PC-9 (cell line): ENCODE measurements around the gene CMBL. TPM values are rescaled to one million over a fixed set of nuclear protein-coding genes. Genes with fewer than 3 reads are reported as not detected.
A peak's percentile ranks its signal among the peaks of the same experiment; 100 is the strongest.

Experiments used
- BruUV-seq: library from RNA; stranded (reverse); fragments of 400-500 nt; replicated peaks from 2 replicates; lab custom pipeline; 2021; lab: Mats Ljungman, UMichigan
- CTCF ChIA-PET: fragments of 300-600 bp; sonication (Branson Sonifier 250); formaldehyde crosslinking; loops from one replicate; lab custom pipeline; 2022; ENCODE audit warnings: antibody characterized with exemption; lab: Charles Lee
- POLR2A ChIA-PET: fragments of 300-600 bp; sonication (Branson Sonifier 250); formaldehyde crosslinking; loops from one replicate; lab custom pipeline; 2022; ENCODE audit warnings: antibody characterized with exemption; ENCODE audit not compliant: unreplicated experiment; lab: Charles Lee
- DNase-seq, 2 experiments: peaks; one replicate each; pipeline versions ENCODE4 v3.0.0 to v3.0.0-alpha.2; 2015 to 2022; ENCODE audit warnings: mixed read lengths in 1 of 2
- H2AFZ ChIP-seq: fragments of 200-600 bp; sonication (generic); 2 replicates; pipeline ENCODE4 v1.8.1; 2017; ENCODE audit warnings: antibody characterized with exemption
- H3F3A ChIP-seq: fragments of 200-600 bp; sonication (generic); 2 replicates; pipeline ENCODE4 v1.8.1; 2017; ENCODE audit warnings: antibody characterized with exemption, mild to moderate bottlenecking, low read depth; ENCODE audit not compliant: insufficient read depth
- H3K27ac ChIP-seq: fragments of 200-600 bp; sonication (generic); 2 replicates; pipeline ENCODE4 v1.6.1; 2016; ENCODE audit warnings: mixed run types
- H3K27me3 ChIP-seq: fragments of 200-600 bp; sonication (generic); 2 replicates; pipeline ENCODE4 v1.6.1; 2016; ENCODE audit warnings: low read depth, mixed run types; ENCODE audit not compliant: insufficient read depth
- H3K36me3 ChIP-seq: fragments of 200-600 bp; sonication (generic); 2 replicates; pipeline ENCODE4 v1.6.1; 2016; ENCODE audit warnings: low read depth, mixed run types
- H3K4me1 ChIP-seq: fragments of 200-600 bp; sonication (generic); replicated peaks from 2 replicates; pipeline ENCODE4 v1.6.1; 2016; ENCODE audit warnings: mixed run types; ENCODE audit not compliant: insufficient read depth
- H3K4me2 ChIP-seq: fragments of 200-600 bp; sonication (generic); 2 replicates; pipeline ENCODE4 v1.6.1; 2017; ENCODE audit warnings: mixed run types
- H3K4me3 ChIP-seq: fragments of 200-600 bp; sonication (generic); 2 replicates; pipeline ENCODE4 v1.6.1; 2016; ENCODE audit warnings: mixed run types
- H3K79me2 ChIP-seq: fragments of 200-600 bp; sonication (generic); 2 replicates; pipeline ENCODE4 v1.6.1; 2017; ENCODE audit warnings: low read depth, mixed run types
- H3K9me2 ChIP-seq: fragments of 200-600 bp; sonication (generic); 2 replicates; pipeline ENCODE4 v1.8.1; 2017; ENCODE audit warnings: mild to moderate bottlenecking; ENCODE audit not compliant: insufficient read depth
- H3K9me3 ChIP-seq: fragments of 200-600 bp; sonication (generic); 2 replicates; pipeline ENCODE4 v1.8.1; 2016; ENCODE audit warnings: low read depth; ENCODE audit not compliant: insufficient read depth
- H4K20me1 ChIP-seq: fragments of 200-600 bp; sonication (generic); 2 replicates; pipeline ENCODE4 v1.8.1; 2017; ENCODE audit not compliant: insufficient read depth
- EZH2 ChIP-seq: fragments of 200-600 bp; sonication (generic); IDR thresholded peaks from 2 replicates; pipeline ENCODE4 v1.8.0; 2017; ENCODE audit warnings: antibody characterized with exemption, low read depth
- intact Hi-C: fragments of 100-400 bp; cut with micrococcal nuclease; formaldehyde crosslinking; loops from one replicate; pipeline ENCODE4 v1.10.0; 2022; ENCODE audit not compliant: unreplicated experiment
- total RNA-seq: library from RNA; stranded (reverse); gene quantifications from 2 replicates; pipeline ENCODE4 v1.2.3, GENCODE V29; 2021
- TF ChIP-seq, protein P1 (sequence below): fragments of 200-600 bp; sonication (generic); conservative IDR thresholded peaks from 2 replicates; pipeline ENCODE4 v1.6.1; 2017; ENCODE audit warnings: mixed run types, antibody characterized with exemption, mild to moderate bottlenecking, moderate library complexity

Gene CMBL
- total RNA-seq, 1 experiment from 2014 or later = 286 TPM

DNA sequence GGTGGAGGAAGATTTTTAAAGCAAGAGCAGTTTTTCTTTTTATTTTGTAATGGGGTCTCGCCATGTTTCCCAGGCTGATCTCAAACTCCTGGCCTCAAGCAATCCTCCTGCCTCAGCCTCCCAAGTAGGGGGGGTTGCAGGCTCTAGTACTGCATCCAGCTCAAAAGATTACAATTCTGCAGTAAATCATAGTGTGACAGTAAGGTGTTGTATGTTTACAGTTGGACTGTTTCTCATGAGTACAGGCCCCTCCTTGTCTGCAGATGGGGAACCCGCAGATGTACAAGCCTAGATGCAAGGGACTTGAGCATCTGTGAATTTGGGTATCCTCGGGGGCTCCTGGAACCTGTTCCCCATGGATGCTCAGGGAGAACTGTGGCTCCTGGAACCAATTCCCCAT, 54.3 kb downstream of the CMBL start:
- H3K4me2 ChIP-seq = peak overlapping the region; percentile 17; the same call in 1 of the 2 replicates
- no peak overlapping the region for H3K27ac ChIP-seq
- ChIA-PET POLR2A (no interaction called here), CTCF (no interaction called here)
- no peaks in the 10 kb centered on the region for H3K9me2 ChIP-seq
- DNase-seq = no peak
- no peaks in the 10 kb centered on the region for H3K27me3 ChIP-seq
- intact Hi-C loops = loop anchor here (10.0 kb wide), 1 partner anchor 451 kb away; no protein-coding TSS in a partner anchor
- no peaks in the 10 kb centered on the region for H3K9me3 ChIP-seq
- H3K79me2 ChIP-seq = peaks cover 88% of the 10 kb centered on the region
- H3K4me1 ChIP-seq = peaks cover 15% of the 10 kb centered on the region
- peaks cover 77% of the 10 kb centered on the region for H4K20me1 ChIP-seq
- BruUV-seq = no TSS peak
- no peak overlapping the region for H3K4me3 ChIP-seq
- TF ChIP-seq, protein P1, sequence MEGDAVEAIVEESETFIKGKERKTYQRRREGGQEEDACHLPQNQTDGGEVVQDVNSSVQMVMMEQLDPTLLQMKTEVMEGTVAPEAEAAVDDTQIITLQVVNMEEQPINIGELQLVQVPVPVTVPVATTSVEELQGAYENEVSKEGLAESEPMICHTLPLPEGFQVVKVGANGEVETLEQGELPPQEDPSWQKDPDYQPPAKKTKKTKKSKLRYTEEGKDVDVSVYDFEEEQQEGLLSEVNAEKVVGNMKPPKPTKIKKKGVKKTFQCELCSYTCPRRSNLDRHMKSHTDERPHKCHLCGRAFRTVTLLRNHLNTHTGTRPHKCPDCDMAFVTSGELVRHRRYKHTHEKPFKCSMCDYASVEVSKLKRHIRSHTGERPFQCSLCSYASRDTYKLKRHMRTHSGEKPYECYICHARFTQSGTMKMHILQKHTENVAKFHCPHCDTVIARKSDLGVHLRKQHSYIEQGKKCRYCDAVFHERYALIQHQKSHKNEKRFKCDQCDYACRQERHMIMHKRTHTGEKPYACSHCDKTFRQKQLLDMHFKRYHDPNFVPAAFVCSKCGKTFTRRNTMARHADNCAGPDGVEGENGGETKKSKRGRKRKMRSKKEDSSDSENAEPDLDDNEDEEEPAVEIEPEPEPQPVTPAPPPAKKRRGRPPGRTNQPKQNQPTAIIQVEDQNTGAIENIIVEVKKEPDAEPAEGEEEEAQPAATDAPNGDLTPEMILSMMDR = no peak
- TF ChIP-seq EZH2 = no peak
- H2AFZ ChIP-seq = no peak overlapping the region
- H3K36me3 ChIP-seq = peaks cover 61% of the 10 kb centered on the region
- peaks cover 37% of the 10 kb centered on the region; the same call in 1 of the 2 replicates for H3F3A ChIP-seq

DNA sequence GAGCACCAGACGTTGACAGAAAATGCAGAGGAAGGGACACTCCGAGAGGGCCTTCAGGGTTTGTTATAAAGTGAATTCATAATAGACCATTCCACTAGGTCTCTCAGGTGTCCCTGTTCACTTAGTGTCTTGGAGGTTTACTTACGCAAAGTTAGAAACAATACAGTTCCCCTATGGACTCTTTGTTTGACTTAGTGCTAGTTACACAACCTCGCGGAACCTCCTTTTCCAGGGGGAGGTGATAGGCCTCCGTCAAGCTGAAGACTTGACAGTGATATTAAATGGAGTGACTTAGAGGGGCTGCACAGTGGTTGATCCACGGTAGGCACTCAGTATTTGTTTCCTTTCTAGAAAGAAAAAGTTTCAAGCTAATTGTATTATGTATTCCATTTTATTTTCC, 56.3 kb downstream of the CMBL start:
- intact Hi-C loops = loop anchor here (10.0 kb wide), 1 partner anchor 453 kb away; no protein-coding TSS in a partner anchor
- H3K4me1 ChIP-seq = peaks cover 17% of the 10 kb centered on the region
- ChIA-PET POLR2A (interaction anchor here (0.6 kb wide), 2 partner anchors 21 to 162 kb away, joined by 3 read pairs; no protein-coding TSS in a partner anchor), CTCF (no interaction called here)
- no peaks in the 10 kb centered on the region for H3K9me3 ChIP-seq
- H3K4me2 ChIP-seq = peak overlapping the region; percentile 99
- peaks cover 43% of the 10 kb centered on the region for H3K36me3 ChIP-seq
- H2AFZ ChIP-seq = no peak overlapping the region
- peak in 1 of 2 experiments; percentile 40 for DNase-seq
- H3K27ac ChIP-seq = peak overlapping the region; percentile 91
- peaks cover 37% of the 10 kb centered on the region; the same call in 1 of the 2 replicates for H3F3A ChIP-seq
- H4K20me1 ChIP-seq = peaks cover 57% of the 10 kb centered on the region
- BruUV-seq = no TSS peak
- H3K4me3 ChIP-seq = peak overlapping the region; percentile 100
- no peak for TF ChIP-seq EZH2
- TF ChIP-seq, protein P1 = no peak
- H3K79me2 ChIP-seq = peaks cover 78% of the 10 kb centered on the region
- H3K27me3 ChIP-seq = no peaks in the 10 kb centered on the region
- no peaks in the 10 kb centered on the region for H3K9me2 ChIP-seq

DNA sequence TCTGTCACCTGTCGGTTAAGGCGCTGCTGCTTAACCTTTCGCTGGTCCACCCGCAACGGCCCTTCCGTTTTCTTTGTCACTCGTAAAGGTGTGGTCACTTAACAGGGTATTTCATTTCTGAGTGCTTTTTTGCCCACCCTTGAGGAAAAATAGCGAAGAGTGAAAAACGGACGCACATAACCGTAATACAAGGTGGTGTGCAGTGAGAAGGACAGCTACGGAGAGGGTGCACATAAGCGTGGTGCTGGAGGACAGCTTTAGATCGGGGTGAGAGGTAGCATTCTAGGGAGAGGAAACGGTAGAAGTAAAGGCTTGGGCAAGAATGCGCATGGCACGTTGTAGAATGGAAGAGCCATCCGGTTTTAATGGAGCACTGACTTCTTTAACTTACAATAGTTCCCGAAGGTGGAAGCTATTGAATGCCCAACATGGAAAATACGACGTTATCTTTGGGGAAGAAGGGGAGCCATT, 56.9 kb downstream of the CMBL start:
- CTCF ChIA-PET = no interaction called here

More for the DNA sequence above, 56.9 kb downstream of the CMBL start:
- intact Hi-C loops = loop anchor here (1.0 to 10.0 kb wide), 4 partner anchors 16 to 454 kb away; partner anchors contain the start of gene MARCHF6
- H3K27me3 ChIP-seq = no peaks in the 10 kb centered on the region
- H3K36me3 ChIP-seq = peaks cover 38% of the 10 kb centered on the region
- peaks cover 32% of the 10 kb centered on the region; the same call in 1 of the 2 replicates for H3F3A ChIP-seq
- H3K4me3 ChIP-seq = peak overlapping the region; percentile 100
- DNase-seq = no peak
- POLR2A ChIA-PET = interaction anchor here (0.5 to 0.6 kb wide), 2 partner anchors 22 to 1794 kb away, joined by 3 to 5 read pairs; no protein-coding TSS in a partner anchor
- peaks cover 52% of the 10 kb centered on the region for H4K20me1 ChIP-seq
- H3K9me3 ChIP-seq = no peaks in the 10 kb centered on the region
- H2AFZ ChIP-seq = peak overlapping the region; percentile 75
- no peak for TF ChIP-seq EZH2
- TF ChIP-seq, protein P1 = no peak
- peak overlapping the region; percentile 99 for H3K4me2 ChIP-seq
- no peaks in the 10 kb centered on the region for H3K9me2 ChIP-seq
- BruUV-seq = no TSS peak
- H3K79me2 ChIP-seq = peaks cover 72% of the 10 kb centered on the region
- peaks cover 17% of the 10 kb centered on the region for H3K4me1 ChIP-seq
- peak overlapping the region; percentile 91 for H3K27ac ChIP-seq
